Ovary (tissue), 10 donors: ENCODE measurements around the gene TBCEL. TPM values are rescaled to one million over a fixed set of nuclear protein-coding genes. Genes with fewer than 3 reads are reported as not detected.

Experiments
- DNase-seq, 5 donors: peaks; one replicate each; pipeline ENCODE4 v3.0.0-alpha.2; 2019 to 2020
- H3K27ac ChIP-seq, 2 donors: fragments of 200-600 bp; one replicate each; pipeline versions ENCODE4 v1.5.1 to v1.8.0; 2019 to 2022
- H3K27me3 ChIP-seq: fragments of 200-600 bp; one replicate; pipeline ENCODE4 v1.8.0; 2022
- H3K36me3 ChIP-seq: fragments of 200-600 bp; sonication (generic); one replicate; pipeline ENCODE4 v1.5.1; 2019
- H3K4me1 ChIP-seq: one replicate; pipeline ENCODE4 v1.8.1; 2013; ENCODE audit warnings: mild to moderate bottlenecking, moderate library complexity; ENCODE audit not compliant: insufficient read depth
- H3K4me3 ChIP-seq: fragments of 200-600 bp; sonication (generic); one replicate; pipeline ENCODE4 v1.5.1; 2017
- H3K9me3 ChIP-seq, 2 donors: fragments of 200-600 bp in 1 of 2; sonication (generic) in 1 of 2; one replicate each; pipeline versions ENCODE4 v1.5.1 to v1.8.1; 2013 to 2019; ENCODE audit warnings: mild to moderate bottlenecking in 1 of 2, moderate library complexity in 1 of 2
- CTCF ChIP-seq, 3 donors: fragments of 450-650 bp in 2 of 3; fragments of 200-600 bp in 1 of 3; IDR thresholded peaks; one replicate each; pipeline versions ENCODE4 v1.5.1 to v1.8.0; 2016 to 2022; ENCODE audit warnings: antibody characterized with exemption in 3 of 3, mild to moderate bottlenecking in 1 of 3
- EP300 ChIP-seq: sonication (generic); formaldehyde crosslinking; IDR thresholded peaks from one replicate; pipeline ENCODE4 v1.6.1; 2017; ENCODE audit warnings: antibody characterized with exemption
- POLR2A ChIP-seq: fragments of 450-650 bp; IDR thresholded peaks from one replicate; pipeline ENCODE4 v1.6.1; 2017; ENCODE audit warnings: antibody characterized with exemption, mild to moderate bottlenecking, moderate library complexity
- WGBS, 3 donors: extraction: QIAGEN DNeasy Blood & Tissue Kit in 1 of 3; methylation state at CpG; one replicate each; pipeline versions ENCODE4 v1.1.5 to v1.1.7; 2013 to 2017; 5-methylcytosine and 5-hydroxymethylcytosine counted together
- intact Hi-C, 4 donors: fragments of 100-400 bp; cut with DNase I; formaldehyde crosslinking; loops; one replicate each; pipeline versions ENCODE4 v1.11.0 to v1.15.1; 2022 to 2023
- long read RNA-seq, 3 donors: library from polyadenylated mRNA in 2 of 3; unstranded in 2 of 3; transcript quantifications; one replicate each; pipeline ENCODE4 v2.0.0 and lab custom pipeline, GENCODE V29; 2021 to 2026
- polyA plus RNA-seq, 2 donors: library from polyadenylated mRNA; stranded (reverse); fragments of 200-250 nt in 1 of 2; fragments of 350-450 nt in 1 of 2; fragmentation: Illumina TruSeq in 1 of 2; extraction: RNeasy Lipid Tissue Mini Kit (QIAGEN cat#74804) in 1 of 2; gene quantifications; one replicate each; pipeline ENCODE4 v1.2.3, GENCODE V29; 2013 to 2014
- total RNA-seq, 7 donors: library from RNA; depleted of rRNA in 2 of 7; stranded (reverse); fragments of >200 nt in 2 of 7; fragmentation: NEBNext Ultra II Directional in 3 of 7; extraction: Animal tissue kit (Norgen Biotek cat#: 25700) in 3 of 7; gene quantifications; one replicate each; pipeline versions ENCODE4 v1.1.0 to v1.2.4, GENCODE V29; 2016 to 2023
- donor health status: DM: no; HTN: no; CAD: no; lungs with moderate emphysema.
- donor health status: DM: no; HTN: no; CAD: no.
- donor health status: Bipolar disorder and iron deficiency.
- donor health status: DM: yes; HTN: yes; CAD: no.
- donor health status: DM: no; HTN: no; CAD: no.
- donor health status: DM: yes; HTN: yes; CAD: no.

The TBCEL gene
- total RNA-seq (10 to 100 TPM; 21.5 to 79.3 (median 49.8) TPM), polyA plus RNA-seq (10 to 100 TPM in 1 of 2 donors, 1 to 10 TPM in 1; 9.1 to 16.0 TPM)
- long read RNA-seq, donor 1, partial matches to known transcripts: 0 of 2 reads
- long read RNA-seq, donor 1, other reads (novel, unspliced or antisense): 1 of 2 reads
- long read RNA-seq, donor 2, full-length matches to known transcripts: 2 of 2 reads
- long read RNA-seq, donor 2, partial matches to known transcripts: 0 of 2 reads
- long read RNA-seq, donor 2, other reads (novel, unspliced or antisense): 0 of 2 reads
- long read RNA-seq, donor 3, full-length matches to known transcripts: 7 of 9 reads
- long read RNA-seq, donor 3, partial matches to known transcripts: 1 of 9 reads
- long read RNA-seq, donor 3, other reads (novel, unspliced or antisense): 1 of 9 reads

GRCh38 chr11:121023848-121024751 is at the start of gene TBCEL:
Gene TBCEL (plus strand): TSS chr11:121024102. CDS start chr11:121045691, 21,589 bp downstream.
- H3K4me1 ChIP-seq: peaks cover 8% of the 10 kb centered on the region
- intact Hi-C loops: no loop called here
- no peak for TF ChIP-seq POLR2A
- TF ChIP-seq CTCF (IDR thresholded peaks at IDR 0.05): no peak
- TF ChIP-seq EP300: no peak
- H3K4me3 ChIP-seq: peak within 1 kb of the TSS; percentile 89
- H3K27me3 ChIP-seq: no peaks in the 10 kb centered on the region
- peak within 1 kb of the TSS in 1 of 2 donors; percentile 0 for H3K27ac ChIP-seq
- peak; percentile 90 to 95 (median 93) for DNase-seq
- H3K9me3 ChIP-seq: no peaks in the 10 kb centered on the region
- H3K36me3 ChIP-seq: no peaks in the 10 kb centered on the region
- WGBS, 3 donors: 0% methylated on average over 49 to 54 of the region's 54 CpGs

GRCh38 chr11:120974466-120974865 is 49.4 kb upstream of the TBCEL start:
- intact Hi-C loops: no loop called here
- TF ChIP-seq CTCF (IDR thresholded peaks at IDR 0.05) (no peak), POLR2A (no peak), EP300 (no peak)
- 19 to 22% (median 21%) methylated on average over 9 of the region's 9 CpGs for WGBS, 3 donors

GRCh38 chr11:120974965-120975364 is 48.9 kb upstream of the TBCEL start:
- TF ChIP-seq POLR2A: no peak
- no peak for TF ChIP-seq EP300
- no peak for TF ChIP-seq CTCF (IDR thresholded peaks at IDR 0.05)
- DNase-seq: no peak
- intact Hi-C loops: no loop called here
- H3K27me3 ChIP-seq: no peaks in the 10 kb centered on the region
- H3K36me3 ChIP-seq: no peaks in the 10 kb centered on the region
- WGBS, 3 donors: 33 to 40% (median 36%) methylated on average over 4 of the region's 4 CpGs
- H3K4me1 ChIP-seq: no peaks in the 10 kb centered on the region
- H3K27ac ChIP-seq: no peak overlapping the region
- H3K4me3 ChIP-seq: no peak overlapping the region
- no peaks in the 10 kb centered on the region for H3K9me3 ChIP-seq

More at GRCh38 chr11:120974466-120974865, 49.4 kb upstream of the TBCEL start:
- no peaks in the 10 kb centered on the region for H3K9me3 ChIP-seq
- no peaks in the 10 kb centered on the region for H3K27me3 ChIP-seq
- H3K36me3 ChIP-seq: no peaks in the 10 kb centered on the region
- no peak overlapping the region for H3K27ac ChIP-seq
- DNase-seq: no peak
- no peaks in the 10 kb centered on the region for H3K4me1 ChIP-seq
- H3K4me3 ChIP-seq: no peak overlapping the region

GRCh38 chr11:120977266-120978137 is 46.4 kb upstream of the TBCEL start:
- TF ChIP-seq POLR2A: no peak
- TF ChIP-seq CTCF (IDR thresholded peaks at IDR 0.05): no peak
- TF ChIP-seq EP300: no peak
- Histone ChIP-seq H3K4me3 (no peak overlapping the region), H3K27ac (no peak overlapping the region), H3K4me1 (no peaks in the 10 kb centered on the region), H3K27me3 (no peaks in the 10 kb centered on the region), H3K36me3 (no peaks in the 10 kb centered on the region), H3K9me3 (no peaks in the 10 kb centered on the region)
- no peak for DNase-seq
- intact Hi-C loops: no loop called here
- WGBS, 3 donors: 82 to 87% (median 84%) methylated on average over 10 of the region's 10 CpGs
